HG02588 (cell line): Measurements from ENCODE around the gene ZCCHC8.
A peak's percentile ranks its signal among the peaks of the same experiment; 100 is the strongest.
"Not testable (repeated sequence)": the region's sequence is repeated elsewhere in the genome, so short reads cannot be mapped to it uniquely, and the experiment has no call there.

Source experiments
- ATAC-seq: cut with Tn5 transposase; IDR thresholded peaks from one replicate; pipeline ENCODE4 v1.9.1; 2021; ENCODE audit warnings: mild to moderate bottlenecking, moderate library complexity; ENCODE audit not compliant: unreplicated experiment

The ZCCHC8 gene

DNA sequence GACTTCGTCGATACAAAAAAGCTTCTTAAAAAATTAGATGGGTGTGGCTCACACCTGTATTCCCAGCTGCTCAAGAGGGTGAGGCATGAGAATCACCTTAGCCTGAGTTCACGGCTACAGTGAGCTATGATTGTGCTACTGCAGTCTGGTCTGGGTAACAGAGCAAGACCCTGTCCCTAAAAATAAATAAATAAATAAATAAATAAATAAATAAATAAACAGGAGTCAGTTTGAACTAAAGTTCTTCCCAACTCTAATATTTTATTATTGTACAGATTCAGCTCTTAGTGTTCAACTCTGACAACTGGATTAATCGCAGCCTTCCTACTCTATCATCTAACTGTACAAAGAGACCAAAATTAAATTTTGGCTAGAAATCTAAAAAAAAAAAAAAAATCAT, 65.5 kb downstream of the ZCCHC8 start:
- ATAC-seq = no peak

DNA sequence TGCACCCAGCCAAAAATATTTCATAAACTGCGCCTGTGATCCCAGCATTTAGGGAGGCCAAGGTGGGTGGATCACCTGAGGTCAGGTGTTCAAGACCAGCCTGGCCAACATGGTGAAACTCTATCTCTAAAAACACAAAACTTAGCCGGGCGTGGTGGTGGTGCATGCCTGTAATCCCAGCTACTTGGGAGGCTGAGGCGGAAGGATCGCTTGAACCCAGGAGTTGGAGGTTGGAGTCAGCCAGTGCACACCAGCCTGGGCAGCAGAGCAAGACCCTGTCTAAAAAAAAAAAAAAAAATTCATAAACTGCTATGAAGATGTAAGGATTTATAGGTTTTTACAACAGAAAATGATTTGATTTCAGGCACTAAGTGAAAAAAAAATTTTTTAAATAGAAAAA, 71.7 kb downstream of the ZCCHC8 start:
- ATAC-seq = not testable (repeated sequence)

DNA sequence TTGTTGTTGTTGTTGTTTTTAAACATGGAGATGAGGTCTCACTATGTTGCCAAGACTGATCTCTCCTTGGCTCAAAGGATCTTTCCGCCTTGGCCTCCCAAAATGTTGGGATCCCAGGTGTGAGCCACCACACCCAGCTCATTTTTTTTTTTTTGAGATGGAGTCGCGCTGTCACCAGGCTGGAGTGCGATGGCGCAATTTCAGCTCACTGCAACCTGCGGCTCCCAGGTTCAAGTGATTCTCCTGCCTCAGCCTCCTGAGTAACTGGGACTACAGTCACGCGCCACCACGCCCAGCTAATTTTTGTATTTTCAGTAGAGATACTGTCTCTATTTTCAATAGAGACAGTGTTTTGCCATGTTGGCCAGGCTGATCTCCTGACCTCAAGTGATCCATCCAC, 73.3 kb downstream of the ZCCHC8 start:
- ATAC-seq = no peak

DNA sequence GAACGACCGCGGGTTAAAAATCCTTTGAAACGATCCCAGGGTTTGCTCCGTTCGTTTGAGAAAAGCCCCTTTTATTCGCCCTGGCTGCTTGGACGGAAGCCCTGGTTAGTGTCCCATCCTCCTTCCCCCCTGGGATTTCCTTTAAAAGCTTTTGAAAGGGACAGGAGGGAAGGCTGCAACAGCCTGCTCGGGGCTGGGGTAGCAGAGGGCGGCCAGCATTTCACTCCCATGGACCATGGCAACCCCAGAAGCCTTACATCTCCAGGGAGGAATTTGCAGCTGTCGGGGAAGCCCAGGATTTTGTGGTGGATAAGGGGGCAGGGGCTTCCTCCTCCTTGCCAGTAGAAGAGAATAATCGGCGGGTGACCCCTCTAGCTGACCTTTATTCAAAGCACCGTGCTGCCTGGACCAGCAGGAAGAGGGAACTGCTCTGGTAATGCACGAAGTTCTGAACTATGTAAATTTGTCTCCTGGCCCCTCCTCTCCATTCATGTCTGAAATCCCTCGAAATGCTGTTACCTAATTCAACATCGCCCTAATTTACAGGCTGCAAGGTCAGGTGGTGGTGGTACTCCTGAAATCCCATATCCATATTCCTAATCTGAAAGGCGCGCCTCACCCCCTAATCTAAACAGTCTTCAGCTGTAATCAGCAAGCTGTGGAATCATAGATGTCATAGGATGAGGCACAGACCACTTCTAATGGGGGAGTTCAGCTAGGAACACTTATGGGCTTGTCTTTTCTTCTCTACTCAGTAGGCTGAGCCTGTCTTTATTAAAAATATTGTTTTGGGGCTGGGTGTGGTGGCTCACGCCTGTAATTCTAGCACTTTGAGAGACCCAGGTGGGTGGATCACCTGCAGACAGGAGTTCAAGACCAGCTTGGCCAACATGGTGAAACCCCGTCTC, 77.2 kb downstream of the ZCCHC8 start:
- ATAC-seq = no peak

DNA sequence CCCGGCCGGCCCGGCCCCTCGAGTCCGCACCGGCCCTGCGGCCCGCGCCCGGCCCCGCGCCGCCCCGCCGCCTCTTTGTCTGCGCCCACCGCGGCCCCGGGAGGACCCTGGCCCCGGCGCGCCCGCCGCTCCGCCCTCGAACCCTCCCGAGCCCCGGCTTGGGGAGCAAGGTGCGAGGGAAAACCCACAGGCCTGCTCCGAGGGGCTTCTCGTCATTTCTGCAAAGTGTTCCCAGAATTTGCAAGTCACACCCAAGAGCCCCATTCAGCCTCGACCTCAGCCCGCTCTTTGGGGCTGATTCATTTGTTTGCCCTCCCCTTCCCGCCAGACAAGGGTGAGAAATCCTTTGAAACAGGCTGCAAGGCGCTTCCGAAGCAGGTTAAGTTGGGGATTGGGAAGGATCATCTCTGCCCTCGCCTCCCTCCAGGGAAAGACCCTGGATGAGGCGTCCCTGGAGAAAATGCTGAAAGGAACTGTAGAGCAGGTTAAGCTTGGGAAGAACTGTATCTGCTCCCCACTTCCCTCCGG, 77.9 kb downstream of the ZCCHC8 start:
- ATAC-seq = peak; percentile 6

DNA sequence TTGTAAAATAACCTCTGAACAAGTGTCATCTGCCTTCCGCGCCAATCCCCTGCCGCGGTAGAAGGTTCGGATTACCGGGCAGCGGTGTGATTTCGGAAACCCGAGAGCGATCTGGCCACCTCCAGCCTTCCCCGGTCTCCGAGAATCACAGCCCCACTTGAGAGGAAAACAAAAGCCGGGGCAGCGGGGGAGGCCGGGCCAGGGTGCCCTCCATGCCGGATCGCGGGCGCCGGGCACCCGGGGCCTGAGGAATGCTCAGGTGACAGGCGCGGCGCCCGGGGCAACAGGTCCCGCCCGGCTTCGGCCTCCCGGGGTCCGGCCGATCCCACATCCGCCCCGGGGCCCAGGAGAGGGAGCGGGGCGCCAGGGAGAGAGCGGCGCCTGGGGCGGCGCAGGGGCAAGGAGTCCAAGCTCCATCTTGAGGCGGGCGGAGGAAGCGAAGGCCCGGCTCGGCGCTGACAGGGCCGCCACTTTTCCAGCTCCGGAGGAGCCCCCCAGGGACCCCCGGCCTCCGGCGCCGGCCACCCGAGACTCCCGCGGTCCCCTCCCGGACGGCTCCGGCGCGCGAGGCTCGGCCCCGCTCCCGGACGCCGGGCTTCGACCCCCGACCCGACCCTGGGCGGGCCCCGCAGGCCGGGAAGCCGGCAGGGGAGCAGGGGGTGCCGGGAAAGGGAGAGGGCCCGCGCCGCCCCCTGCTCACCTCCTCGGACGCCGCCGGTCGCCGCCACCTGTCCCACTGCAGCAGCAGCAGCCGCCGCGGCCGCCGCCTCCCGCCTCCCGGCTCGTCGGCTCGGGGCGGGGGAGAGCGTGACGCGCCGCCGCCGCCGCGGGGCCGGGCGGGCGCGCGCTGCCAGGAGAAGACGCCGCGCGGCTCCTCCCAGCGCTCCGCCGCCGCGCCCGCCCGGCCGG, 78.7 kb downstream of the ZCCHC8 start, which contains the start of gene CLIP1:
Gene CLIP1 (minus strand): TSS at position 849 of the 909 bp plus-strand sequence. CDS start 42,217 bp downstream, outside the sequence.
- ATAC-seq = peak; percentile 49
